NCI-H510A treated with DMSO at 0.1 percent for 48 hours (cell line): ENCODE data around the gene ESRP2.

Source experiments
- DNase-seq: peaks from one replicate; lab custom pipeline; 2025; lab: John Stamatoyannopoulos, UW

Gene ESRP2

DNA sequence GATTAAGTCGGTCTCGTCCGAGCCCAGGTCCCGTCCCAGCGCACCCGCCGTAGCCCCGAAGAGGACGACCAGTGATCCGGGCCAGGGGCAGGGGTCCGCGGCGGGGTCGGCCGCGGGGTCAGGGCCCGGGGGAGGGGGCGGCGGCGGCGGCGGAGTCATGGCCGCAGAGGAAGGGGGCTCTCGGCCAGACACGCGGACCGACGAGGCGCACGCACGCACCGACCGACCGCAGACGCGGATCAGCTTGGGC lies at the start of gene ESRP2:
Gene ESRP2 (minus strand): TSS at position 241 of the 250 bp plus-strand sequence. CDS start 82 bp downstream, at position 159.
- no peak for DNase-seq

DNA sequence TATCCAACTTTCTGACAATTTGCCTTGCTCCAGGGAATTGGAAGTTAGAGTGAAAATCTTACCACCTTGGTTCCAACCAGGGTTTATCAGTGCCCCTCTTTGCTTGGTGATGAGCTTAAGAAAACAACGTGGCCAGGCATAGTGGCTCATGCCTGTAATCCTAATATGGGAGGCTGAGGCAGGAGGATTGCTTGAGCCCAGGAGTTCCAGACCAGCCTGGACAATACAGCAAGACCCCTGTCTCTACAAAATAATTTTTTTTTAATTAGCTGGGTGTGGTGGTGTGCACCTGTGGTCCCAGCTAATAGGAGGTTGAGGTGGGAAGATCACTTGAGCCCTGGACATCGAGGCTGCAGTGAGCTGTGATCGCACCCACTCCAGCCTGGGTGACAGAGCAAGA lies 49.8 kb upstream of the ESRP2 start:
- DNase-seq: no peak

DNA sequence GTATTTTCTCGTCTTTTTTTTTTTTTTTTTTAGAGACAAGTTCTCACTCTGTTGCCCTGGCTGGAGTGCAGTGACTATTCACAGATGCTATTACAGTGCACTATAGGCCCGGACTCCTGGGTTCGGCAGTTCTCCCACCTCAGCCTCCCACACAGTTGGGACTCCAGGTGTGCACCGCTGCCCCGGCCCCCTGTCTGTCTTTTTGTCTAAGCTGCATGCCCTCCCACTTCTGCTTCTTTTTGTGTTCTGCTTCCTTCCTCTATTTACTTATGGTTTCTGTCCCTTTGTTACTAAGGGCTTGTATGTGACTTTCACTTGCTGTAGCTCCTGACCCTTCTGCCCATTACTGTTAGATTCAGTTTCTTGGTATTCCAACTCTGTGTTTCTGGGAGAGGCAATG lies 48.9 kb upstream of the ESRP2 start:
- DNase-seq: no peak

DNA sequence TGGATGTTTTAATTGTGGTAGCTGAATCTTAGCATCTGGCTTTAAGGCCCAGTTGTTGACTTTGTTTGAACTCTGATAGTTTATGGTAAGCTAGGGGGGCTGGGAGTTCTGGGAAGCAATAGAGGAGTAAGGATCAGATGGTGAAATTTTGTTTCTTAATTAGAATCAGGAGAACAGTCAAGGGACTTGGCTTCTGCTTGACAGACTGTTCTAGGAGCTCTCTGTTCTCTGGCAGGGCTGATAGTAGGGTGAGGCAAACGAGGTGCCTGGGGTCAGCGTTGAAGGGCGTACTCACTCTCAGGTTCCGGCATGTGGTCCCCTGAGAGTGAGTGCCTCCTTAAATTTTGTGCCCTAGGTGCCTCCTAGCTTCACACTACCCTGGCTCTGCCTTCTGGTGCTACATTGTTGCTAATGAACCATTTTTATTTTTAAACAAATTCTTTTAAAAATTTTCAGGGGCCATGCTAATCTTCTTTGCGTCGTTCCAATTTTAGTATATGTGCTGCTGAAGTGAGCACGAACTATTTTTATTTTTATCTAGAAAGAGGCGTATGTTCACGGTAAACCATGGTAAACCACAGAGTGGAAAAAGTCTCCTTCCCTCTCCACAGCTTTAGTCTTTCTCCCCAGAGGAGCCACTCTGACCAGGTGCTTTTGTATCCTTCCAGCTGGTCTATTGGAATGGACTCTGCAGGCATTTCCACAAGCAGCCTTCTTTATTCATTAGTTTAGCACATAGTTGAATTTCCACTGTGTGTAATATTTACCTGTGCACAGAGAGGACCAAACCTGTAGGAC lies 48.1 kb upstream of the ESRP2 start:
- DNase-seq: no peak

DNA sequence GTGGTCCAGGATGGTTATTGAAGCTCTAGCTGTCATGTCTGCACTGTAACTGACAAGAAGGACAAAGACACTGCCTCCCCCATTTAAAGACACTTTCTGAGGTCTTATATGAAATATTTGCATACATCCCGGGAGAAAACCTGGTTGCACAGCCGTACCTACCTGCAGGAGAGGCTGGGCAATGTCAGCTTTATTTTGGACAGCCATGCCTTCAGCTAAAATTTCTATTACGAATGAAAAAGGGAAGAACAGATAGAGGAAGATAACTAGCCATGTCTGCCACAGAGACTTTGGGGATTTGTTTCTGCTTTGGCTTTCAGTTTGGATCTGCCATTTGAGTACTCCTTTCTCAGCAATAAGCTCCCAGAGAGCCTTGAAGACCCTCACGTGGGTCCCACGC lies 47.4 kb upstream of the ESRP2 start:
- DNase-seq: no peak

DNA sequence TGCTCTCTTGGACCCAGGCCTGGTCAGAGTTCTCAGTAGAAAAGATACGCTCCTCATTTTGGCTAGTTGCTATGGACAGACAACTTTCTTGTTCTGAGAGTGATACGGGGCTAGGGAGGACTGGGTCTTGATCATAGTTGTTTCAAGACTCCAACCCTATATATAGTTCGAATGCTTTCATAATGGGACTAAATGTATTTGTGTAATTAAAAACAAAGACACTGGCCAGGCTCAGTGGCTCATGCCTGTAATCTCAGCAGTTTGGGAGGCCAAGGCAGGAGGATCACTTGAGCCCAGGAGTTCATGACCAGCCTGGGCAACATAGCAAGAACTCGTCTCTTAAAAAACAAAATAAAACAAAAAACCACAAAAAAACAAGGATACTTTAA lies 46.1 kb upstream of the ESRP2 start:
- DNase-seq: no peak

DNA sequence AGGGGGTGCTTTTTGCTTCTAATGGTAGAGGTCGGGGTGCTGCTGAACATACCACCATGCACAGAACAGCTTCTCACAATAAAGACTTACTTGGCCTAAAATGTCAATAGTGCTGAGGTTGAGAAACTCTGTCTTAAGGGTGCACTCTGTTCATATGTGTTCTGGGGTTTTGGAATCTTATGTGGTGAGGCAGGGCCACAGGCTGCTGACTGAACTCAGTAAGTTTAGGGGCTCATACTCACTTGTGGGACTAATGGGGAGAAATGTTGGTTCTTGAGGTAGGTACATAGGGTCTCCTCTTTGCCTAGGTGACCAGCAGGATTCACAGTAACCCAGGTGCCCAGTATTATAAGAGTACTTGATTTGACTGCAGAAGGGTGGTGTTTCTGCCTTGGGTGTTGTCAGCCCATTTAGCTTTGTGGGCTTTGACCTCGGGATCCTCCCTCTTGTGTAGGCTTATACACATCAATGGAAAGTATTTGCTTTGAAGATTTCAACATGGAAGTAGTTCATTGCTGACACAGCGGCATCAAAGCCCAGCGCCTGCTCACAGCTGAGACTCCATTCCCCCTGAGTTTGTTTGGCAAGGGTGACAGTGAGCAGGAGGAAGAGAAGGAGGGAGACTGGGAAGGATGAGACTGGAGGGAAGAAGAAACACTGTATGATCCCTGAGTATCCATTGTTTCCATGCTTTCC lies 45.6 kb upstream of the ESRP2 start:
- no peak for DNase-seq

DNA sequence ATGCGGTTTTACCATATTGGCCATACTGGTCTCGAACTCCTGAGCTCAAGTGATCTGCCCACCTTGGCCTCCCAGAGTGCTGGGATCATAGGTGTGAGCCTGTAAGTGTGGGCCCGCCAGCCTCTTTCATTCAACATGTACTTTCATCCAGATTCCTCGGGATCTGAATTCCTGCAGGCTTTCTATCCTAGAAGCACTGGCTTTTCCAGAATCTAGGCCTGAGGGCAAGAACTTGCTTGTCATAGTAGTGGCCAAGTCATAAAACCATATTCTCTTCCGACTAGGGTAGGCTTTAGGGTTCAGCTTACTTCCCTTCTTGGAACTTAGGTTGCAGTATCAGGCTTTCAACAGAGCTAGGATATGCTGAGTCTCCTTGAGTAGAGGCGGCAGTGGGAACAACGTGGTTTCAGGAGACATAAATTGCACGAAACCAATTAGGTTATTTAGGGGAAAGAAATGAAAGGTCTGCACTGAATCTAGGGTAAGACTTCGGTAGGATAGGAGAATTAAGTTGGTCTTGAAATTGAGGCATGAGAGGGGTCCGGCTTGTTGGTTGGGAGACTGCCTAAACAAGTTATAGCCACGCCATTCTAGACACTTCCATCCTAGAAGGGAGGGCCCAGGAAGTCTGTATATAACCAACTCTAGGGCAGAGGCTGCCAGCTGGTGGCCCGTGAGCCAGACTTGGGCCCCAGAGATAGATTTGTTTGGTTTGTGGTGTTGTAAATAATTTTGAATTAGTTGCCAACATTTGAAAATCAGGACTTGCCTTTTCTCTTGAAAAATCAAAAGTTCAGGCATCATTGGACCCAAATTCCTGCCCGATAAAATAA lies 44.0 kb upstream of the ESRP2 start:
- DNase-seq: no peak

DNA sequence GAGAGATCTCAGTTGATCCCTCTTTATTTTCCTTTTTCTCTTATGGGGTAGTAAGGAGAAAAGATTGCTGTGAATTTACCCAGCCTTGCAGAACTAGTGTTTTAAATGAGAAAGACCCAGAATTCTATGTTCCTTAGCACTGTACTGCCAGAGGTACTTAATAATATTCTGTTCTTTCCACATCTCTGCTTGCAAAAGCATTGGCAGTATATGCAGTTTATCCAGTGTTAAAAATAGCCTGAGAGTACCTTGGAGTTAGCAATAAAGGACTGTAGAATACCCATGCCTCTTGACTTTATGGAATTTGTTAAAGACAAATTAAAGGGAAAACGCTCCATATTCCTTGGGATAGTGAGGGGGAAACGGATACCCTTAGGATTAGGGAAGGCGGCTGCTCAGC lies 40.3 kb upstream of the ESRP2 start:
- no peak for DNase-seq

DNA sequence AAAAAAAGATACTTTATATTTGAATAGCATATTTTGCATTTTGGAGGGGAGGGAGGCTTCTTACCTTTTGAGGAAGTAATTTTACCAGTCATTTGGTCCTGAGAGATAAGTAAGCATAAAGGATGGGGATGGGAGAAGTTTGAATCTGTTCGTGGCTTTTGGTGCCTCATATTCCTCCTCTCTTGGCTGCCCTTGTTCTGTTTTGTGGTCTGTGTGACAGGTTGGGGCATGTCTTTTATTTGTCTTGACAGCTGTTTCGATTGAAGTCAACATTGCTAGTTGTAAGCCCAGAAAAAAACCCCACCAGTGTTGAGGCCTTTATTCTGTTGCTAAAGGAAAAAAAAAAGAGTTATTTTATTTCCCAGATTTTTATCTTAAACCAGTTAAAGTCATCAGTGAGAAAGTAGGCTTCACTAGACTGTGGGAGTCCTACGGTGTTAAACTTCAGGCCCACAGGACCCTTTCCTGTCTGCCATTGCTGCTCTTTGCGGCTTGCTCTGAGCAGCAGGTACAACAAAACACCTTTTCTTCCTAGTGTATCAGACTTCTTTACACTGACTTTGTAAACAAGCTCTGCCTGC lies 39.8 kb upstream of the ESRP2 start:
- peak; percentile 45 for DNase-seq

DNA sequence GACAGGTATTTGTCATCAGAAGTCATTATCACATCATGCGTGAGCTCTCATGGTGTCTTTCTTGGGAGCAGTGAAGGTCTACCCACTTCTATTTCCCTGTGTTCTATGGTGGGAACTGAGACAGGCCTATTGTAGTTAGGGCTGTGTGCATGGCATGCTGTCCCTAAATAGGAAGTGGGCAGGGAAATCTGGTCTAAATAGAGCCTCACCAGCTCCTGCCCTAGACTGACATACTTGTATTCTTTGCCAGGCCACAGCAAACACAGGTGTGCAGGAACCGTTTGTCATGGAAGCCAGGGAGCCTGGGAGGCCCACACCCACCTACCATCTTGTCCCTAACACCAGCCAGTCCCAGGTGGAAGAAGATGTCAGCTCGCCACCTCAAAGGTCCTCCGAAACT lies 38.5 kb upstream of the ESRP2 start:
- no peak for DNase-seq

DNA sequence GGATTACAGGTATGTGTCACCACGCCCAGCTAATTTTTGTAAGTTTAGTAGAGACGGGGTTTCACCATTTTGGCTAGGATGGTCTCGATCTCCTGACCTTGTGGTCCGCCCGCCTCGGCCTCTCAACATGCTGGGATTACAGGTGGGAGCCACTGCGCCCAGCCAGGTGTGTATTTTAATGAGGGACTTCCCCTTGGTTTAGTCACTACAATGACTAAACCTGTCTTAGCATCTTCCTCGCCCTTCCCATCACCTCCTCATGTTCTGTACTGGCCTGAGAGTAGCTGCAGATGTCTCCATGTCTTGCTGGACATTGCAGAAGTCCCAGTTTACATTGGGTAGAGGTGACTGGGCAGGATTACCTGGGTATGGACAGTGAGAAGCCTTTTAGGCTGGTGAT lies 38.0 kb upstream of the ESRP2 start:
- DNase-seq: no peak

DNA sequence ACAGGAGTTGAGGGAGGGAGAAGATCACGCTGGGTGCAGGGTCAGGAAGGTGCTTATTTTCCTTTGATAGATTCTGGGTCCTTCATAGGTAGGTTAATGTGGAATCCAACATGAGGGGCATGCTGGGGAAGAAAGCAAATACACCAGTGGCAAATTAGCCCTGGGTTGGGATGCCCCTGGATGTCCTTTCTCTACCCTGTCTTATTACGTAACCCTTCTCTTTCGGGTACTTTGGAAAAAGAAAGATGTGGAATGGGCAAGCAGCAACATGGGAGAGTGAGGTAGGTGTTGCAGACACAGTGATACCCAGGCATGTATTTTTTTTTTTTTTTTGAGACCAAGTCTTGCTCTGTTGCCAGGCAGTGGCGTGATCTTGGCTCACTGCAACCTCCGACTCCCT lies 37.5 kb upstream of the ESRP2 start:
- no peak for DNase-seq

DNA sequence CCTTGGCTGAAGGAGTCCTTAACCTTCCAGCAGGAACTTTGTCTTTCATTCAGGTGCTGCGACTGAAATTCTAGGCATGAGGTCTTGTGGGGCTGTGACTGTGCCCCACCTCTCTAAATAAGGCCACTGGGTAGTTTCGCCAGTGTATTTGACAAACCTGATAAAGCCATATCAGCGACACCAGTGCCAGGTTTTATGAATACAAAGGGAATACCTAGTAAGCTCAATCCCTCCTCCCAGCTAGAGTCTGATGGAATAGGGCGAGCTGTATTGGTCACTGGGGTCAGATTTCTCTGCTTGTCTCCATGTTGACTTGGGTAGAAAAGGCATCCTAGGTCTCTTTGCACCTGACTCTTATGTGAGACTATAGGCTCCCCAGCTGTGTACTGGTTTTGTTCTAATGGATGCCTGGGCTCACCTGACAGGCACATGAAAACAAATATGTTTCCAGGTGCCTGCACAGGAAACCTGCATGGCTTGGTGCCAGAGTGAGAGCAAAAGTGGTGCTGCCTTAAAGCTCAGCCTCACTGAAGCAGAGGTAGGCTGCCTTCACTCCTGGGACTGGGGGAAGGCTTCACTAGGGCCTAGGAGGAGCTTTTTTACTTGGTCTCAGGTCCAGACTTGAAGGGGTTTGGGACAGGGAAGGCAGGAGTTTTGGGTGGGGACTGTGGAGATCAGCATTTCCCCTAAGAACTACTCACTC lies 36.7 kb upstream of the ESRP2 start:
- DNase-seq: peak; percentile 77

DNA sequence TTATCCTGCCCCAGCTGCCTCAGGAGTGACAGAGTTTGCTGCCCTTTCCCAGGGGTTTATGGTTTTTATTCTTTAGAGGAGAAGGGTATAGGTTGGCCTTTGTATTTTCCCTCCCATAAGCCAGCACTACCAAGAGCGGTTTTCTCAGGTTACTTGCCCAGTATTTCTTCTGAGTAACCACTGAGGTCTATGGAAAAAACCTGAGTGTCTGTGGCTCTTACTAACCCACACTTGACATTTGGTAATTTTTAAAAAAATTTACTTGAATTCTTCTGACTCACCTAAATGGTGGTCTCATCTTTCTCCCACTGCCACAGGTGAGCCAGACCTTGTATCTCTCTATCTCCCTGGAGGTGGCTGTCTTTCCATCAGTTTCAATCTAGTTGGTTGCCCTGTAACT lies 34.4 kb upstream of the ESRP2 start:
- no peak for DNase-seq

DNA sequence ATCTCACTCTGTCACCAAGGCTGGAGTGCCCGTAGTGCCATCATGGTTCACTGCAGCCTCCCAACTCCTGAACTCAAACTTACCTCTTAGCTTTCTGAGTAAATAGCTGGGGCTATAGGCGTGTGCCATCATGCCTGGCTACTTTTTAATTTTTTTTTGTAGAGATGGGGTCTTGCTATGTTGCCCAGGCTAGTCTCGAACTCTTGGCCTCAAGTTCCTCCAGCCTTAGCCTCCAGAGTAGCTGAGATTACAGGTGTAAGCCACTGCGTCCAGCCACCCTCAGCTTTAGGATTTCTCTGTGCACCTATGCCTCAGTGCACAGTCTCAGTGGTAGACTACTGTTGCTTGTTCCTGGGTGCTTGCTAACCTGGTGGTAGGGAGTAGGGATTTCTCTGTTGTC lies 33.9 kb upstream of the ESRP2 start:
- DNase-seq: no peak

DNA sequence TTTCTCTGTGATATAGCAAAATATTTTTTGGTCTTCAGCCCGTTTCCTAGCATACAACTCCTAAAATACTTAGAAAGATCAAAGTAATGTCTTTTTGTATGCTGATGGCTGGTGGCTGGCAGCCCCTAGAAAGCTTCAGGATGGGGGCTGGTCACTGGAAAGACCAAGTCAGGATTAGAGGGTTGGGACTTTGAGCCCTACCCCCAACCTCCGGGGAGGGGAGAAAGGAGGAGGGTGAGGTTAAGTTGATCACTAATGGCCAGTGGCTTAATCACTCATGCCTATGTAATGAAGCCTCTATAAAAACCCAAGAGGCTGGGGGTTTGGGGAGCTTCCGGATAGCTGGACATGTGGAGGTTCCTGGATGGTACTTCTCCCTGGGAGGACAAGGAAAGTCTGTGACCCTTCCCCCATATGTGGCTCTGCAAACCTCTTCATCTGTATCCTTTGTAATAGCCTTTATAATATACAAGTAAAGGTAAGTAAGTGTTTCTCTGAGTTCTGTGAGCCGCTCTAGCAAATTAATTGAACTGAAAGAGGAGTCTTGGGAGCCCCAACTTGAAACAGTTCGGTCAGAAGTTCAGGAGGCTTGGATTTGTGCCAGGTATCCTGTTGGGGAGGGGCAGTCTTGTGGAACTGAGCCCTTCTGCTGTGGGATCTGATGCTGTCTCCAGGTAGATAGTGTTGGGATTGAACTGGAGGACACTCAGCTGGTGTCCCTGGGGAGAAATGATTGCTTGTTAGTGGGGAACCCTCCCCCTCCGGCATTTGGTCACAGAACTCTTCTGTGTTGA lies 31.9 kb upstream of the ESRP2 start:
- DNase-seq: peak; percentile 31

DNA sequence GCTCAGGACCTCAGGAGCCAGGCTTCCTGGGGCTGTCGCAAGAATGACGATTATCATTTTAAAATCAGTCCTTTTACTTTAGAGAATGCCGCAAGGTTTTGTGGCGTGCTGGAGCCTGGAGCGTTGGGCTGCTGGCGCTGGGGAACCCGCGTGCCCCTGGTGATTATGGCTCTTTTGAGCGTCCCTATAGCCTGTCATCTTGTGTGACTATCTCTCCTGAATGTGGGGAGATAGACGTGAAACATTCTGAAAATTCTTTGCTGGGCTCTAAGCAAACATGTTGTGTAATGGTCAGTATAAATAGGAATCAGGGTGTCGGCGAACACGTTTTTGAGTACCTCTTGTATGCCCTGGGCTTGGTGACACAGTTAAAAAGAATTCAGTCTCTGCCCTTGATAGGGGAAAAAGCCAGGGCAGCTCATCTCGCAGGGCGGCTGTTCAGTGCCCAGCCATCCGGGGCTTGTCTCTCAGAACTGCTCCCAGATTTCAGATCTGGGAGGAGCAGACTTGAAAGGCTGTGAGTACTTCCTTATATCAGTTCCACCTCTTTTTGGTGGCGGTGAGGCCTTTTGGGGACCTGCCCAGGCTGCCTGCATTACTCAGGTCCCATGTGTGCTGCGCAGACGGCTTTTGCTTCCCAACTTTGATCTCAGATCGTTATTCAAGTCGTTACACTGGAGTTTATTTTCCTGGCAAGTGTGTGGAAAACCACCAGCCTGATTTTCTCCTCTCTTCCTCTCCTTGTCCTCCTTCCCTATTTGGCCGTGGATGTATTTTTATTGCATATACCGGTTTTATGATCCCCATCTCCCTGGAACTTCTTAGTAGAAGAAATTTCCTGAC lies 29.4 kb upstream of the ESRP2 start:
- DNase-seq: no peak

DNA sequence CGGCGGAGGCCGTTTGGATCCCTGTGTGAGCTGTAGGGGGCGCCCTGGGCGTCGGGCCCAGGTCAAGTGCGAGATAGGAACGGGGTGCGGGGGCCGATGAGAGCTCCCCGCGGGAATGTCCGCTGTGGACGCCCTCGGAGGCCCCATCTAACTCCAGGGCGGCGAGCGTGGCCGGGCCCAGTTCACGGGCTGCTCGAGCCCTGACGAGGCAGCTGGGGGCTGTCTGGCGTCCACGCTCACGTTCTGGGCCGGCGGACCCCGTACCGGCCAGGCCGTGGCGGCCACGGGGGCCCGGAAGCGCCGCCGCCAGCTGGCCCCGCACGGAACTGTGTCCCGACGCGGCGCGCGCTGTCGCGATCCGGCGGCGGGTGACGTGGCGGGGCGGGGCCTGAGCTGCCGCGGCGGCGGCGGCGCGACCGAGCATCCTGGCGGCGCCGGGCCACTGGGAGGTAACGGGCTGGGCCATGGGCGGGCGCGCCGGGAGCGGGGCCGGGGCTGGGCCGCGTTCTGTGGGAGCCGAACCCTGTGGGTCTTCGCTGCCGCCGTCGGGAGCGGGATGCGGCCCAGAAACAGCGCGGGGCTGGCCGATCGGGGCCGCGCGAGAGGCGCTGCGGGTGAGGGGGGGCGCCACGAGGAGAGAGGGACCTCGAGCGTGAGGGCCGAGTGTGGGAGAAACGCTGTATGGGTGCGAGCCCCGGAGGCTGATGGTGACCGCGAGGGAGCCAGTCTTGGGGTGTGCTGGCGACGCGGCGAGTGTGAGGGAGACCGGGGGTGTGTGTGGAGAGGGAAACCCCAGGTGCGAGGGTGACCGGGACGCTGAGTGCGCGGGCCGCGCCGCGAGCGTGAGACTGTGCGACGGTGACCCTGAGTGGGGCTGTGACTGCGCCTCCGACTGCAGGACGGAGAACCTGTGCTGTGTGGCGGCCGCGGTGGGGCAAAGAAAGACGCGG lies 28.5 kb upstream of the ESRP2 start, which contains the start of gene SLC7A6:
Gene SLC7A6 (plus strand): TSS at position 399 of the 950 bp plus-strand sequence. CDS start 10,201 bp downstream, outside the sequence.
- peak; percentile 32 for DNase-seq
